ENCODE measurements around the gene SMYD3. TPM values are rescaled to one million over a fixed set of nuclear protein-coding genes. Genes with fewer than 3 reads are reported as not detected.

SMYD3 gene
- total and polyA plus RNA-seq, 2 donors (not counting 3 experiments of a cell fraction or from before 2014, with no cell fraction given), result 16.0 to 32.1 TPM

DNA sequence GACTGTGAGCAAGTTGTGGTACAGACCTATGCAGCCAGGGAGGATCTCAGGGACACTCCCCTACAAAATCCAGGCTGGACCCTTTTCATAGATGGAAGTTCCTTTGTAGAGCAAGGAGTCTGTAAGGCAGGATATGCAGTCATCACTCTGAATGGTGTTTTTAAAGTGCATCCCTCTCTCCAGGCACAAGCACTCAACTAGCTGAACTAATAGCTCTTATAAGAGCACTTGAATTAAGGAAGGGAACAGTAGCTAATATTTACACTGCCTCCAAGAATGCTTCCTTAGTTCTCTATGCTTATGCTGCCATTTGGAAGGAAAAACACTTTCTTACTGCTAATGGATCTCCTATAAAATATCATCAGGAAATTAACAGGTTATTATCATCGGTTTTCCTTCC is 27.0 kb upstream of the SMYD3 start:
- POLR2A ChIA-PET, result no interaction called here
- Histone ChIP-seq H3K9me3 (replicated peaks; ENCODE audit: control insufficient read depth, insufficient read depth, low read length) (no peaks in the 10 kb centered on the region), H4K20me1 (replicated peaks; ENCODE audit: control insufficient read depth, extremely low read depth, insufficient read depth, low read length) (no peaks in the 10 kb centered on the region), H3K4me2 (ENCODE audit: insufficient read depth, low read length) (no peak overlapping the region), H3K27me3 (ENCODE audit: control insufficient read depth in 2 of 2, insufficient read depth in 2 of 2, low read length in 2 of 2) (peaks cover 1 to 8% of the 10 kb centered on the region in 2 experiments), H3K4me3 (replicated peaks in 1 of 3; ENCODE audit: insufficient read depth in 1 of 3, low read depth in 1 of 3, low read length in 3 of 3) (no peak overlapping the region), H3K27ac (ENCODE audit: insufficient read depth, low read depth, low read length) (no peak overlapping the region), H3K4me1 (ENCODE audit: control insufficient read depth, extremely low read depth, insufficient read depth, low read length) (no peaks in the 10 kb centered on the region), H3K9me1 (replicated peaks; ENCODE audit: control insufficient read depth, extremely low read depth, insufficient read depth, low read length) (no peaks in the 10 kb centered on the region), H3K9ac (replicated peaks; ENCODE audit: extremely low read depth, insufficient read depth, low read length) (no peak overlapping the region), H3K79me2 (ENCODE audit: control insufficient read depth, insufficient read depth, low read length) (no peaks in the 10 kb centered on the region), H3K36me3 (ENCODE audit: control insufficient read depth in 2 of 2, extremely low read depth in 1 of 2, insufficient read depth in 2 of 2, low read length in 2 of 2) (peaks cover 0 to 2% of the 10 kb centered on the region in 2 experiments), H2AFZ (ENCODE audit: low read depth, low read length) (no peak overlapping the region)
- intact Hi-C loops (cut with micrococcal nuclease) (no loop called here), dilution Hi-C loops (cut with MboI; ENCODE audit: extremely low pct_ligation_motif_present, low sequenced_read_pairs) (no loop called here)
- no peak for FAIRE-seq
- CTCF ChIA-PET, result interaction anchor here (0.6 to 2.7 kb wide), 3 partner anchors 28 to 108 kb away, joined by 3 to 12 read pairs (median 3); no protein-coding TSS in a partner anchor
- DNase-seq (ENCODE audit: low read depth, low spot score), result no peak
- TF ChIP-seq, protein P1, sequence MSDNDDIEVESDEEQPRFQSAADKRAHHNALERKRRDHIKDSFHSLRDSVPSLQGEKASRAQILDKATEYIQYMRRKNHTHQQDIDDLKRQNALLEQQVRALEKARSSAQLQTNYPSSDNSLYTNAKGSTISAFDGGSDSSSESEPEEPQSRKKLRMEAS (IDR thresholded peaks at IDR 0.05; ENCODE audit: insufficient read depth, insufficient read length), result no peak
- no peak for TF ChIP-seq EZH2 (IDR thresholded peaks at IDR 0.05; ENCODE audit: borderline replicate concordance, low read depth, low read length, severe bottlenecking)
- no peak for TF ChIP-seq POLR2AphosphoS5 (IDR thresholded peaks at IDR 0.05; ENCODE audit: insufficient read depth, low read depth, low read length)
- TF ChIP-seq MYC (IDR thresholded peaks at IDR 0.05; ENCODE audit: low read depth, low read length), result no peak
- TF ChIP-seq GATA2 (IDR thresholded peaks at IDR 0.05; ENCODE audit: insufficient read depth, insufficient read length, low read depth, low read length), result no peak
- TF ChIP-seq JUN (IDR thresholded peaks at IDR 0.05; ENCODE audit: borderline replicate concordance, insufficient read depth, insufficient read length, low read depth), result no peak
- BruUV-seq (replicated peaks), result no TSS peak

DNA sequence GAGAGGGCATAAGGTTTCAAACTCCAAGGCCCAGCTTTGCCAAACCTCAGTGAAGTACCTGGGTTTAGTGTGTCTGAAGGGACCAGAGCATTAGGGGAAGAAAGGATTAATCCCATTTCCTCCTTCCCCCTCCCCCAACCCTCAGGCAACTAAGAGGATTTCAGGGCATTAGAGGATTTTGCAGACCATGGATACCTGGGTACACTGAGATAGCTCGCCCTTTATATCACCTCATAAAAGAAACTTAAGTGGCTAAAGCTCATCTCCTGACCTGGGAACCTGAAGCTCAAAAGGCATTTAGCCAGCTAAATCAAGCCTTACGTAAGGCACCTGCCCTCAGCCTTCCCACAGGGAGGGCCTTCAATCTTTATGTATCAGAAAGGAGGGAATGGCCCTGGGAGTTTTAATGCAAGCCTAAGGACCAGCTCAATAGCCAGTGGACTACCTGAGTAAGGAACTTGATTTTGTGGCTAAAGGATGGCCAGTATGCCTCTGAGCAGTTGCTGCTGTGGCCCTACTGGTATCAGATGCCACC is 26.4 kb upstream of the SMYD3 start:
- H3K4me1 ChIP-seq (ENCODE audit: control insufficient read depth, extremely low read depth, insufficient read depth, low read length), result no peaks in the 10 kb centered on the region
- H3K9me1 ChIP-seq (replicated peaks; ENCODE audit: control insufficient read depth, extremely low read depth, insufficient read depth, low read length), result no peaks in the 10 kb centered on the region
- H3K4me3 ChIP-seq (replicated peaks in 1 of 3; ENCODE audit: insufficient read depth in 1 of 3, low read depth in 1 of 3, low read length in 3 of 3), result no peak overlapping the region
- H4K20me1 ChIP-seq (replicated peaks; ENCODE audit: control insufficient read depth, extremely low read depth, insufficient read depth, low read length), result no peaks in the 10 kb centered on the region
- H3K27me3 ChIP-seq (ENCODE audit: control insufficient read depth in 2 of 2, insufficient read depth in 2 of 2, low read length in 2 of 2), result peaks cover 1 to 8% of the 10 kb centered on the region in 2 experiments
- no TSS peak for BruUV-seq (replicated peaks)
- H3K9me3 ChIP-seq (replicated peaks; ENCODE audit: control insufficient read depth, insufficient read depth, low read length), result no peaks in the 10 kb centered on the region
- no peaks in the 10 kb centered on the region for H3K79me2 ChIP-seq (ENCODE audit: control insufficient read depth, insufficient read depth, low read length)
- no peak overlapping the region for H3K27ac ChIP-seq (ENCODE audit: insufficient read depth, low read depth, low read length)
- H3K36me3 ChIP-seq (ENCODE audit: control insufficient read depth in 2 of 2, extremely low read depth in 1 of 2, insufficient read depth in 2 of 2, low read length in 2 of 2), result no peaks in the 10 kb centered on the region
- CTCF ChIA-PET, result interaction anchor here (0.6 to 2.7 kb wide), 2 partner anchors 35 to 108 kb away, joined by 3 to 12 read pairs; no protein-coding TSS in a partner anchor
- H3K9ac ChIP-seq (replicated peaks; ENCODE audit: extremely low read depth, insufficient read depth, low read length), result no peak overlapping the region
- intact Hi-C loops (cut with micrococcal nuclease), result no loop called here
- TF ChIP-seq GATA2 (IDR thresholded peaks at IDR 0.05; ENCODE audit: insufficient read depth, insufficient read length, low read depth, low read length) (no peak), POLR2A (IDR thresholded peaks at IDR 0.05; ENCODE audit: low read depth, low read length) (no peak), MYC (IDR thresholded peaks at IDR 0.05; ENCODE audit: low read depth, low read length) (no peak), FOS (IDR thresholded peaks at IDR 0.05; ENCODE audit: borderline replicate concordance, insufficient read depth, low read length) (no peak), POLR2AphosphoS5 (IDR thresholded peaks at IDR 0.05; ENCODE audit: insufficient read depth, low read depth, low read length) (no peak), JUN (IDR thresholded peaks at IDR 0.05; ENCODE audit: borderline replicate concordance, insufficient read depth, insufficient read length, low read depth) (no peak), EZH2 (IDR thresholded peaks at IDR 0.05; ENCODE audit: borderline replicate concordance, low read depth, low read length, severe bottlenecking) (no peak)
- TF ChIP-seq, protein P1 (IDR thresholded peaks at IDR 0.05; ENCODE audit: insufficient read depth, insufficient read length), result no peak
- TF ChIP-seq, protein P2, sequence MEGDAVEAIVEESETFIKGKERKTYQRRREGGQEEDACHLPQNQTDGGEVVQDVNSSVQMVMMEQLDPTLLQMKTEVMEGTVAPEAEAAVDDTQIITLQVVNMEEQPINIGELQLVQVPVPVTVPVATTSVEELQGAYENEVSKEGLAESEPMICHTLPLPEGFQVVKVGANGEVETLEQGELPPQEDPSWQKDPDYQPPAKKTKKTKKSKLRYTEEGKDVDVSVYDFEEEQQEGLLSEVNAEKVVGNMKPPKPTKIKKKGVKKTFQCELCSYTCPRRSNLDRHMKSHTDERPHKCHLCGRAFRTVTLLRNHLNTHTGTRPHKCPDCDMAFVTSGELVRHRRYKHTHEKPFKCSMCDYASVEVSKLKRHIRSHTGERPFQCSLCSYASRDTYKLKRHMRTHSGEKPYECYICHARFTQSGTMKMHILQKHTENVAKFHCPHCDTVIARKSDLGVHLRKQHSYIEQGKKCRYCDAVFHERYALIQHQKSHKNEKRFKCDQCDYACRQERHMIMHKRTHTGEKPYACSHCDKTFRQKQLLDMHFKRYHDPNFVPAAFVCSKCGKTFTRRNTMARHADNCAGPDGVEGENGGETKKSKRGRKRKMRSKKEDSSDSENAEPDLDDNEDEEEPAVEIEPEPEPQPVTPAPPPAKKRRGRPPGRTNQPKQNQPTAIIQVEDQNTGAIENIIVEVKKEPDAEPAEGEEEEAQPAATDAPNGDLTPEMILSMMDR (IDR thresholded peaks at IDR 0.05; ENCODE audit: extremely low read depth in 1 of 2, insufficient read depth in 1 of 2, low read depth in 1 of 2, low read length in 2 of 2), result no peak
- no peak for DNase-seq (ENCODE audit: low read depth, low spot score)
- POLR2A ChIA-PET, result no interaction called here
- no peak overlapping the region for H3K4me2 ChIP-seq (ENCODE audit: insufficient read depth, low read length)
- dilution Hi-C loops (cut with MboI; ENCODE audit: extremely low pct_ligation_motif_present, low sequenced_read_pairs), result no loop called here
- no peak overlapping the region for H2AFZ ChIP-seq (ENCODE audit: low read depth, low read length)
- FAIRE-seq, result no peak
